ENCODE measurements around the gene RHOT2. TPM values are rescaled to one million over a fixed set of nuclear protein-coding genes. Genes with fewer than 3 reads are reported as not detected.
"Not testable (repeated sequence)": the region's sequence is repeated elsewhere in the genome, so short reads cannot be mapped to it uniquely, and the experiment has no call there.

RHOT2 gene
- total RNA-seq, 4 donors from 2014 or later = 110 to 416 (median 239) TPM

GRCh38 chr16:709566-710499 is 41.9 kb downstream of the RHOT2 start:
- Histone ChIP-seq H3K27ac (no peak overlapping the region), H3K9me3 (no peaks in the 10 kb centered on the region), H3K27me3 (peaks cover 0 to 34% of the 10 kb centered on the region in 2 donors), H3K4me3 (no peak overlapping the region), H3K4me1 (peaks cover 0 to 19% (median 7%) of the 10 kb centered on the region in 4 donors), H3K36me3 (no peaks in the 10 kb centered on the region)
- no peak for DNase-seq
- TF ChIP-seq CTCF (IDR thresholded peaks at IDR 0.05) (no peak), POLR2A (IDR thresholded peaks at IDR 0.05) (no peak)

- no peak overlapping the region for H3K27ac ChIP-seq
- H3K9me3 ChIP-seq = no peaks in the 10 kb centered on the region
- H3K4me3 ChIP-seq = no peak overlapping the region
- no peak for TF ChIP-seq CTCF (IDR thresholded peaks at IDR 0.05)
- no peak for TF ChIP-seq POLR2A (IDR thresholded peaks at IDR 0.05)
- peaks cover 0 to 18% (median 6%) of the 10 kb centered on the region in 4 donors for H3K4me1 ChIP-seq
- DNase-seq = no peak
- H3K27me3 ChIP-seq = peaks cover 0 to 27% of the 10 kb centered on the region in 2 donors
- no peaks in the 10 kb centered on the region for H3K36me3 ChIP-seq
These were observed 42.7 kb downstream of the RHOT2 start for GRCh38 chr16:710500-711075.

GRCh38 chr16:711084-711483 is 43.2 kb downstream of the RHOT2 start:
- Histone ChIP-seq H3K4me3 (no peak overlapping the region), H3K27me3 (peaks cover 0 to 25% of the 10 kb centered on the region in 2 donors), H3K9me3 (no peaks in the 10 kb centered on the region), H3K4me1 (peaks cover 2 to 20% (median 11%) of the 10 kb centered on the region in 4 donors), H3K36me3 (no peaks in the 10 kb centered on the region), H3K27ac (no peak overlapping the region)
- no peak for TF ChIP-seq POLR2A (IDR thresholded peaks at IDR 0.05)
- TF ChIP-seq CTCF (IDR thresholded peaks at IDR 0.05) = no peak
- no peak for DNase-seq

- peak; percentile 85 to 97 (median 92) for TF ChIP-seq CTCF (IDR thresholded peaks at IDR 0.05)
- no peak for TF ChIP-seq POLR2A (IDR thresholded peaks at IDR 0.05)
- Histone ChIP-seq H3K4me1 (peaks cover 4 to 24% (median 13%) of the 10 kb centered on the region in 4 donors), H3K4me3 (no peak overlapping the region), H3K36me3 (no peaks in the 10 kb centered on the region), H3K27ac (no peak overlapping the region), H3K27me3 (peaks cover 0 to 18% of the 10 kb centered on the region in 2 donors), H3K9me3 (no peaks in the 10 kb centered on the region)
- DNase-seq = peak; percentile 68 to 89 (median 87)
These were observed 43.8 kb downstream of the RHOT2 start for GRCh38 chr16:711548-712320.

GRCh38 chr16:712740-713250 is 44.9 kb downstream of the RHOT2 start:
- peak in 2 of 3 donors; percentile 55 to 74 for DNase-seq
- not testable (repeated sequence) for H3K36me3 ChIP-seq, H3K27ac ChIP-seq, H3K4me3 ChIP-seq, H3K9me3 ChIP-seq
- peak in 5 of 6 experiments; percentile 29 to 43 (median 34) for TF ChIP-seq CTCF (IDR thresholded peaks at IDR 0.05)
- H3K27me3 ChIP-seq = peaks cover 0 to 11% of the 10 kb centered on the region in 2 donors
- H3K4me1 ChIP-seq = peaks cover 4 to 24% (median 13%) of the 10 kb centered on the region in 4 donors

Data from Peyer's patch (tissue), 4 donors.